NCI-H748 treated with DMSO at 0.1 percent for 48 hours (cell line): ENCODE measurements around the gene TUBB3.
"Not testable (repeated sequence)": the region's sequence is repeated elsewhere in the genome, so short reads cannot be mapped to it uniquely, and the experiment has no call there.

ENCODE experiments used
- DNase-seq: peaks from one replicate; lab custom pipeline; 2025; lab: John Stamatoyannopoulos, UW

The TUBB3 gene

GRCh38 chr16:89922884-89923639, at the start of gene TUBB3:
Gene TUBB3 (plus strand): TSS chr16:89923342. CDS start chr16:89923402, 60 bp downstream.
- DNase-seq = peak; percentile 33

- peak; percentile 59 for DNase-seq
Measured at GRCh38 chr16:89873972-89874689, 49.0 kb upstream of the TUBB3 start.

- not testable (repeated sequence) for DNase-seq
Measured at GRCh38 chr16:89879123-89879522, 44.0 kb upstream of the TUBB3 start.

GRCh38 chr16:89880477-89881367, 42.4 kb upstream of the TUBB3 start:
- no peak for DNase-seq

- no peak for DNase-seq
Measured at GRCh38 chr16:89881368-89881730, 41.8 kb upstream of the TUBB3 start.

- DNase-seq = no peak
Measured at GRCh38 chr16:89883346-89884040, 39.6 kb upstream of the TUBB3 start.

- DNase-seq = no peak
Measured at GRCh38 chr16:89884041-89884421, 39.1 kb upstream of the TUBB3 start.

GRCh38 chr16:89887243-89887642, 35.9 kb upstream of the TUBB3 start:
- no peak for DNase-seq

GRCh38 chr16:89890200-89890599, 32.9 kb upstream of the TUBB3 start:
- no peak for DNase-seq

GRCh38 chr16:89890886-89891657, 32.1 kb upstream of the TUBB3 start:
- no peak for DNase-seq

GRCh38 chr16:89892055-89892630, 31.0 kb upstream of the TUBB3 start:
- no peak for DNase-seq

GRCh38 chr16:89892635-89893034, 30.5 kb upstream of the TUBB3 start:
- no peak for DNase-seq

GRCh38 chr16:89893642-89894548, 29.2 kb upstream of the TUBB3 start:
- DNase-seq = no peak

GRCh38 chr16:89895482-89896250, 27.5 kb upstream of the TUBB3 start:
- no peak for DNase-seq

- no peak for DNase-seq
Measured at GRCh38 chr16:89897204-89897603, 25.9 kb upstream of the TUBB3 start.

- DNase-seq = no peak
Measured at GRCh38 chr16:89898201-89898967, 24.8 kb upstream of the TUBB3 start.

GRCh38 chr16:89899879-89900481, 23.2 kb upstream of the TUBB3 start:
- no peak for DNase-seq

GRCh38 chr16:89900885-89901284, 22.3 kb upstream of the TUBB3 start:
- no peak for DNase-seq
